DND-41 (cell line): ENCODE measurements around the gene PPP4R3A.
A peak's percentile ranks its signal among the peaks of the same experiment; 100 is the strongest.
"Not testable (repeated sequence)": the region's sequence is repeated elsewhere in the genome, so short reads cannot be mapped to it uniquely, and the experiment has no call there.

Experiments
- ATAC-seq: fragments of 200-7000 bp; cut with Tn5 transposase; 3 replicates; pipeline ENCODE4 v1.9.1; 2021; ENCODE audit warnings: low read depth; ENCODE audit not compliant: insufficient read depth
- DNase-seq: peaks from one replicate; pipeline ENCODE4 v3.0.0-alpha.2; 2020
- H2AFZ ChIP-seq: 2 replicates; pipeline ENCODE4 v1.6.0; 2012; ENCODE audit warnings: low read depth, low read length
- H3K27ac ChIP-seq: 2 replicates; pipeline ENCODE4 v1.5.1; 2012; ENCODE audit warnings: low read length, inconsistent platforms
- H3K27me3 ChIP-seq: fragments of 200-600 bp; sonication (generic); 2 replicates; pipeline ENCODE4 v1.6.0; 2012; ENCODE audit warnings: low read length, mild to moderate bottlenecking, inconsistent platforms; ENCODE audit not compliant: insufficient read depth, poor library complexity
- H3K36me3 ChIP-seq: 2 replicates; pipeline ENCODE4 v1.5.1; 2012; ENCODE audit warnings: low read length, inconsistent platforms; ENCODE audit not compliant: insufficient read depth
- H3K4me1 ChIP-seq: 2 replicates; pipeline ENCODE4 v1.5.1; 2012; ENCODE audit warnings: mild to moderate bottlenecking, low read length; ENCODE audit not compliant: insufficient read depth
- H3K4me2 ChIP-seq: 2 replicates; pipeline ENCODE4 v1.6.0; 2012; ENCODE audit warnings: mild to moderate bottlenecking, moderate library complexity, low read length, inconsistent platforms; ENCODE audit not compliant: insufficient read depth
- H3K4me3 ChIP-seq, 2 experiments: fragments of 200-600 bp in 1 of 2; shearing (Covaris generic) in 1 of 2; 2 replicates each; pipeline ENCODE4 v1.5.1; 2012 to 2016; ENCODE audit warnings: inconsistent platforms in 2 of 2, low read length in 2 of 2, mild to moderate bottlenecking in 2 of 2, low read depth in 1 of 2, moderate library complexity in 1 of 2
- H3K79me2 ChIP-seq: 2 replicates; pipeline ENCODE4 v1.6.0; 2012; ENCODE audit warnings: low read length, inconsistent platforms; ENCODE audit not compliant: insufficient read depth
- H3K9ac ChIP-seq: 2 replicates; pipeline ENCODE4 v1.6.0; 2012; ENCODE audit warnings: low read depth, mild to moderate bottlenecking, inconsistent platforms, low read length, moderate library complexity
- H3K9me3 ChIP-seq: 2 replicates; pipeline ENCODE4 v1.5.1; 2012; ENCODE audit warnings: low read length, moderate library complexity, mild to moderate bottlenecking, inconsistent platforms; ENCODE audit not compliant: insufficient read depth, severe bottlenecking
- H4K20me1 ChIP-seq: 2 replicates; pipeline ENCODE4 v1.6.0; 2012; ENCODE audit warnings: low read length; ENCODE audit not compliant: insufficient read depth
- EZH2 ChIP-seq: IDR thresholded peaks from 3 replicates; pipeline ENCODE4 v1.6.1; 2012; ENCODE audit warnings: borderline replicate concordance, low read depth, mild to moderate bottlenecking, moderate library complexity, low read length, inconsistent platforms; ENCODE audit not compliant: severe bottlenecking
- TF ChIP-seq, protein P1 (sequence below): IDR thresholded peaks from 2 replicates; pipeline ENCODE4 v1.5.1; 2012; ENCODE audit warnings: borderline replicate concordance, low read length, moderate library complexity, mild to moderate bottlenecking; ENCODE audit not compliant: poor library complexity, severe bottlenecking; ENCODE audit errors: extremely low read depth

Gene PPP4R3A

DNA sequence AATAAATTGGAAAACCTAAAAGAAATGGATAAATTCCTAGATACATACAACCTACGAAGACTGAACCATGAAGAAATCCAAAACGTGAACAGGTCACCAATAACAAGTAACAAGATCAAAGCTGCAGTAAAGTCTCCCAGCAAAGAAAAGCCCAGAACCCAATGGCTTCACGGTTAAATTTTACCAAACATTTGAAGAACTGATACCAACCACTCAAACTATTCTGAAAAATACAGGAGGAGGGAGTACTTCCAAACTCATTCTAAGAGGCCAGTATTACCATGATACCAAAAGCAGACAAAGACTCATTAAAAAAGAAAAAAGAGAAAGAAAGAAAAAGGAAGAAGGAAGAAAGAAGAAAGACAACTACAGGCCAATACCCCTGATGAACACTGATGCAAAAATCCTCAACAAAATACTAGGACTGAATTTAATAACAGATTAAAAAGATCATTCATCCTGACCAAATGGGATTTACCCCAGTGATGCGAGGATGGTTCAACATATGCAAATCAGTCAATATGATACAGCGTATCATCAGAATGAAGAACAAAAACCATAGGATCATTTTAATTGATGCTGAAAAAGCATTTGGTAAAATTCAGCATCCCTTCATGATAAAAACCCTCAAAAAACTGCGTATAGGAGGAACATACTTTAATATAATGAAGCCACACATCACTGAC lies 65.6 kb downstream of the PPP4R3A start:
- no peak overlapping the region for H2AFZ ChIP-seq
- H4K20me1 ChIP-seq: no peaks in the 10 kb centered on the region
- H3K36me3 ChIP-seq: no peaks in the 10 kb centered on the region
- DNase-seq (no peak), ATAC-seq (no peak)
- no peak overlapping the region for H3K4me2 ChIP-seq
- H3K27ac ChIP-seq: no peak overlapping the region
- no peak for TF ChIP-seq EZH2
- TF ChIP-seq, protein P1, sequence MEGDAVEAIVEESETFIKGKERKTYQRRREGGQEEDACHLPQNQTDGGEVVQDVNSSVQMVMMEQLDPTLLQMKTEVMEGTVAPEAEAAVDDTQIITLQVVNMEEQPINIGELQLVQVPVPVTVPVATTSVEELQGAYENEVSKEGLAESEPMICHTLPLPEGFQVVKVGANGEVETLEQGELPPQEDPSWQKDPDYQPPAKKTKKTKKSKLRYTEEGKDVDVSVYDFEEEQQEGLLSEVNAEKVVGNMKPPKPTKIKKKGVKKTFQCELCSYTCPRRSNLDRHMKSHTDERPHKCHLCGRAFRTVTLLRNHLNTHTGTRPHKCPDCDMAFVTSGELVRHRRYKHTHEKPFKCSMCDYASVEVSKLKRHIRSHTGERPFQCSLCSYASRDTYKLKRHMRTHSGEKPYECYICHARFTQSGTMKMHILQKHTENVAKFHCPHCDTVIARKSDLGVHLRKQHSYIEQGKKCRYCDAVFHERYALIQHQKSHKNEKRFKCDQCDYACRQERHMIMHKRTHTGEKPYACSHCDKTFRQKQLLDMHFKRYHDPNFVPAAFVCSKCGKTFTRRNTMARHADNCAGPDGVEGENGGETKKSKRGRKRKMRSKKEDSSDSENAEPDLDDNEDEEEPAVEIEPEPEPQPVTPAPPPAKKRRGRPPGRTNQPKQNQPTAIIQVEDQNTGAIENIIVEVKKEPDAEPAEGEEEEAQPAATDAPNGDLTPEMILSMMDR: no peak
- H3K27me3 ChIP-seq: no peaks in the 10 kb centered on the region
- no peak overlapping the region for H3K4me3 ChIP-seq
- no peaks in the 10 kb centered on the region for H3K79me2 ChIP-seq
- no peak overlapping the region for H3K9ac ChIP-seq
- H3K9me3 ChIP-seq: no peaks in the 10 kb centered on the region
- H3K4me1 ChIP-seq: no peaks in the 10 kb centered on the region

DNA sequence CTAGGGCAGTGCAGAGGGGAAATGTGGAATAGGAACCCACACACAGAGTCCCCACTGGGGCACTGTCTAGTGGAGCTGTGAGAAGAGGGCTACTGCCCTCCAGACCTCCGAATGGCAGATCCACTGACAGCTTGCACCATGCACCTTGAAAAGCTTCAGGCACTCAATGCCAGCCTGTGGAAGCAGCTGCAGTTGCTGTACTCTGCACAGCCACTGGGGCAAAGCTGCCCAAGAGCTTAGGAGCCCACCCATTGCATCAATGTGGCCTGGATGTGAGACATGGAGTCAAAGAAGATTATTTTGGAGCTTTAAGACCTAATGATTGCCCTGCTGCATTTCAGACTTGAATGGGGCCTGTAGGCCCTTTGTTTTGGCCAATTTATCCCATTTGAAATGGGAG lies 70.8 kb downstream of the PPP4R3A start:
- Histone ChIP-seq H3K79me2 (no peaks in the 10 kb centered on the region), H3K4me2 (no peak overlapping the region), H3K27me3 (no peaks in the 10 kb centered on the region), H4K20me1 (no peaks in the 10 kb centered on the region), H3K36me3 (no peaks in the 10 kb centered on the region), H3K9me3 (peaks cover 11% of the 10 kb centered on the region), H3K9ac (no peak overlapping the region), H3K27ac (no peak overlapping the region), H3K4me1 (no peaks in the 10 kb centered on the region), H3K4me3 (no peak overlapping the region), H2AFZ (no peak overlapping the region)
- no peak for TF ChIP-seq EZH2
- TF ChIP-seq, protein P1: peak; percentile 25
- no peak for ATAC-seq
- no peak for DNase-seq

DNA sequence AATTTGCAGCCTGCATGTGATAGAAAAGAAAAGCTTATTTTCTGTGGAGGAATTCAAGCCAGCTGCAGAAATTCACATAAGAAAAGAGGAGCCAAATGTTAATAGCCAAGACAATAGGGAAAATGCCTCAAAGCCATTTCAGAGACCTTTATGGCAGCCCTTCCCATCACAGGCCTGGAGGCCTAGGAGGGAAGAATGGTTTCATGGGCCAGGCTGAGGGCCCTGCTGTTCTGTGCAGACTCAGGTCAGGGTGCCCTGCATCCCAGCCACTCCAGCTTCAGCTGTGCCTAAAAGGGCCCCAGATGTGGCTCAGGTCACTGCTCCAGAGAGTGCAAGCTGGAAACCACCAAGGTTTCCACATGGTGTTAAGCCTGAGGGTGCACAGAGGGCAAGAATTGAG lies 71.3 kb downstream of the PPP4R3A start:
- Histone ChIP-seq H3K27ac (no peak overlapping the region), H3K9ac (no peak overlapping the region), H4K20me1 (no peaks in the 10 kb centered on the region), H3K27me3 (no peaks in the 10 kb centered on the region), H3K79me2 (no peaks in the 10 kb centered on the region), H3K4me3 (no peak overlapping the region), H3K9me3 (peaks cover 11% of the 10 kb centered on the region), H3K36me3 (no peaks in the 10 kb centered on the region), H3K4me2 (no peak overlapping the region), H2AFZ (no peak overlapping the region), H3K4me1 (no peaks in the 10 kb centered on the region)
- TF ChIP-seq EZH2: no peak
- no peak for ATAC-seq
- no peak for DNase-seq

DNA sequence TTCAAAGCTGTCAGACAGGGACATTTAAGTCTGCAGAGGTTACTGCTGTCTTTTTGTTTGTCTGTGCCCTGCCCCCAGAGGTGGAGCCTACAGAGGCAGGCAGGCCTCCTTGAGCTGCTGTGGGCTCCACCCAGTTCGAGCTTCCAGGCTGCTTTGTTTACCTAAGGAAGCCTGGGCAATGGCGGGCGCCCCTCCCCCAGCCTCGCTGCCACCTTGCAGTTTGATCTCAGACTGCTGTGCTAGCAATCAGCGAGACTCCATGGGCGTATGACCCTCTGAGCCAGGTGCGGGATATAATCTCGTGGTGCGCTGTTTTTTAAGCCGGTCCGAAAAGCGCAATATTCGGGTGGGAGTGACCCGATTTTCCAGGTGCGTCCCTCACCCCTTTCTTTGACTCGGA lies 73.8 kb downstream of the PPP4R3A start:
- H2AFZ ChIP-seq, ATAC-seq, H3K27ac ChIP-seq, H3K4me3 ChIP-seq, H3K9ac ChIP-seq, H3K27me3 ChIP-seq, H3K4me2 ChIP-seq, H3K36me3 ChIP-seq, H3K79me2 ChIP-seq, H3K4me1 ChIP-seq, DNase-seq, H4K20me1 ChIP-seq: not testable (repeated sequence)
- peaks cover 11% of the 10 kb centered on the region for H3K9me3 ChIP-seq
